Gastroesophageal sphincter (tissue), 3 donors: Measurements from ENCODE around the gene FOXN1.

Experiments used
- CTCF ChIP-seq, 4 experiments: fragments of 200-600 bp in 2 of 4; fragments of 450-650 bp in 2 of 4; sonication (generic) in 1 of 4; IDR thresholded peaks; one replicate each; pipeline ENCODE4 v1.5.1; 2017 to 2019; ENCODE audit warnings: antibody characterized with exemption in 4 of 4, mild to moderate bottlenecking in 2 of 4, moderate library complexity in 2 of 4
- EP300 ChIP-seq: sonication (generic); formaldehyde crosslinking; IDR thresholded peaks from one replicate; pipeline ENCODE4 v1.6.1; 2017; ENCODE audit warnings: antibody characterized with exemption, mild to moderate bottlenecking
- POLR2A ChIP-seq, 2 donors: fragments of 450-650 bp; IDR thresholded peaks; one replicate each; pipeline ENCODE4 v1.6.1; 2017; ENCODE audit warnings: antibody characterized with exemption in 2 of 2, mild to moderate bottlenecking in 2 of 2, moderate library complexity in 1 of 2
- POLR2AphosphoS5 ChIP-seq: sonication (generic); formaldehyde crosslinking; IDR thresholded peaks from one replicate; pipeline ENCODE4 v1.6.1; 2017; ENCODE audit warnings: antibody characterized with exemption

- TF ChIP-seq POLR2A (IDR thresholded peaks at IDR 0.05) (no peak), CTCF (IDR thresholded peaks at IDR 0.05) (no peak), POLR2AphosphoS5 (no peak), EP300 (no peak)
Measured at GRCh38 chr17:28466001-28466400, 40.1 kb upstream of the FOXN1 start.
